Colonic mucosa (tissue), 4 donors: ENCODE results near the gene FGF21. TPM values are rescaled to one million over a fixed set of nuclear protein-coding genes. Genes with fewer than 3 reads are reported as not detected.

Source experiments
- DNase-seq: peaks from one replicate; pipeline ENCODE4 v3.0.0-alpha.2; 2020
- H3K27ac ChIP-seq: fragments of 200-600 bp; one replicate; pipeline ENCODE4 v1.8.0; 2021
- H3K27me3 ChIP-seq: fragments of 200-600 bp; one replicate; pipeline ENCODE4 v1.8.0; 2021
- H3K36me3 ChIP-seq: fragments of 200-600 bp; one replicate; pipeline ENCODE4 v1.8.0; 2021
- H3K4me1 ChIP-seq: fragments of 200-600 bp; one replicate; pipeline ENCODE4 v1.8.0; 2021; ENCODE audit warnings: mild to moderate bottlenecking
- H3K4me3 ChIP-seq: fragments of 200-600 bp; one replicate; pipeline ENCODE4 v1.8.0; 2021
- H3K9ac ChIP-seq, 2 donors: one replicate each; pipeline ENCODE4 v1.7.0; 2013; ENCODE audit warnings: control low read depth in 2 of 2, low read depth in 2 of 2, low read length in 2 of 2
- H3K9me3 ChIP-seq: fragments of 200-600 bp; one replicate; pipeline ENCODE4 v1.8.0; 2021
- intact Hi-C: fragments of 100-400 bp; cut with DNase I; formaldehyde crosslinking; loops from one replicate; pipeline ENCODE4 v1.14.1; 2022
- total RNA-seq, 2 donors: library from RNA; stranded (reverse); fragmentation: NEBNext Ultra II Directional in 1 of 2; extraction: Animal tissue kit (Norgen Biotek cat#: 25700) in 1 of 2; gene quantifications; one replicate each; pipeline ENCODE4 v1.2.1, GENCODE V29; 2021
- TF ChIP-seq, protein P1 (sequence below): fragments of 200-600 bp; IDR thresholded peaks from one replicate; pipeline ENCODE4 v1.8.0; 2022; ENCODE audit warnings: antibody characterized with exemption, mild to moderate bottlenecking
- donor health status: healthy.
- donor health status: DM: no; HTN: no; CAD: no.
- donor health status: DM: no; HTN: no; CAD: no.

The FGF21 gene
- not detected for total RNA-seq

GRCh38 chr19:48755084-48755641 is at the start of gene FGF21:
TSS of gene FGF21 (plus strand) at chr19:48755524. CDS start at chr19:48756237, 713 bp downstream.
- no peak within 1 kb of the TSS for H3K4me3 ChIP-seq
- H3K9ac ChIP-seq = no peak within 1 kb of the TSS
- no peak for DNase-seq
- TF ChIP-seq, protein P1, sequence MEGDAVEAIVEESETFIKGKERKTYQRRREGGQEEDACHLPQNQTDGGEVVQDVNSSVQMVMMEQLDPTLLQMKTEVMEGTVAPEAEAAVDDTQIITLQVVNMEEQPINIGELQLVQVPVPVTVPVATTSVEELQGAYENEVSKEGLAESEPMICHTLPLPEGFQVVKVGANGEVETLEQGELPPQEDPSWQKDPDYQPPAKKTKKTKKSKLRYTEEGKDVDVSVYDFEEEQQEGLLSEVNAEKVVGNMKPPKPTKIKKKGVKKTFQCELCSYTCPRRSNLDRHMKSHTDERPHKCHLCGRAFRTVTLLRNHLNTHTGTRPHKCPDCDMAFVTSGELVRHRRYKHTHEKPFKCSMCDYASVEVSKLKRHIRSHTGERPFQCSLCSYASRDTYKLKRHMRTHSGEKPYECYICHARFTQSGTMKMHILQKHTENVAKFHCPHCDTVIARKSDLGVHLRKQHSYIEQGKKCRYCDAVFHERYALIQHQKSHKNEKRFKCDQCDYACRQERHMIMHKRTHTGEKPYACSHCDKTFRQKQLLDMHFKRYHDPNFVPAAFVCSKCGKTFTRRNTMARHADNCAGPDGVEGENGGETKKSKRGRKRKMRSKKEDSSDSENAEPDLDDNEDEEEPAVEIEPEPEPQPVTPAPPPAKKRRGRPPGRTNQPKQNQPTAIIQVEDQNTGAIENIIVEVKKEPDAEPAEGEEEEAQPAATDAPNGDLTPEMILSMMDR = no peak
- peaks cover 6% of the 10 kb centered on the region for H3K4me1 ChIP-seq
- intact Hi-C loops = no loop called here
- peaks cover 21% of the 10 kb centered on the region for H3K27me3 ChIP-seq
- no peak within 1 kb of the TSS for H3K27ac ChIP-seq
- H3K9me3 ChIP-seq = no peaks in the 10 kb centered on the region
- no peaks in the 10 kb centered on the region for H3K36me3 ChIP-seq

DNA sequence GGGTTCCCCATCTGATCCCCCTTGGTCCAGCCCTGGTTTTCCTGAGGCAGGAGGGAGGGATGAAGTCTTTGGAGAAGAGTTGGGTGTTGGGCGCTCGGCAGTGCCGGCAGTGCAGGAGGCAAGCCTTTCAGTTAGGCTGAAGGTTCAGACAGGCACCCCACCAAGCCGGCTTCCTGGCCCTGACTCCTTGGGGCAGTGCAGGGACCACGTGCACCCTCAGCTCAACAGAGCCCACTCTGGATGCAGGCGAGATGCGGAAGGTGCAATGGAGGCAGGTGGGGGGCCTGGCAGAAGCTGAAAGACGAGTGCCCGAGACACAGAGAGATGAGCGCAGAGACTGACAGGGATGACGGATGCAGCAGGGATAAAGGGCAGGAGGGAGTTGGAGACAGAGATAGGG is 46.9 kb upstream of the FGF21 start:
- Histone ChIP-seq H3K4me1 (peaks cover 5% of the 10 kb centered on the region), H3K4me3 (no peak overlapping the region), H3K36me3 (no peaks in the 10 kb centered on the region), H3K9me3 (no peaks in the 10 kb centered on the region), H3K9ac (no peak overlapping the region), H3K27me3 (no peaks in the 10 kb centered on the region), H3K27ac (no peak overlapping the region)
- intact Hi-C loops = no loop called here
- TF ChIP-seq, protein P1 = no peak
- no peak for DNase-seq

DNA sequence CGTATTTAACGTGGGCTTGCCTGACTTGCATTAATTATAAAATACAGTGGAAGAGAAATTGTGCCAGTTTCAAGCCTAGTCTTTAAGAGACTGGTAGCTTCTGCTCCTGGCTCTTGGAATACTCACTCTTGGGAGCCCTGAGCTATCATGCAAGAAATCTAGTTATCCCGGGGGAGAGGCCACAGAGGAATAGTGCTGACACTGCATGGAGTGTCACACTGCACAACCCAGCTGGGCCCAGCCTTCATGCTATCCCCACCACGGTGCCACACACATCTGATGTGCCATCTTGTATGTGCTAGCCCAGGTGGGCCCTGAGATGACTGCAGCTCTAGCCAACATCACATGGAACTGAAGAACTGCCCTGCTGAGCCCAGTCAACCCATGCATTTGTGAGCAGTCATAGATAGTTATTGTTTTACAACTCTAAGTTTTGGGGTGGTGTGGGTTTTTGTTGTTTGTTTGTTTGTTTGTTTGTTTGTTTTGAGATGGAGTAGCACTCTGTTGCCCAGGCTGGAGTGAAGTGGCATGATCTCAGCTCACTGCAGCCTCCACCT is 44.1 kb upstream of the FGF21 start:
- no peak for DNase-seq
- peaks cover 15% of the 10 kb centered on the region for H3K4me1 ChIP-seq
- intact Hi-C loops = no loop called here
- no peaks in the 10 kb centered on the region for H3K9me3 ChIP-seq
- TF ChIP-seq, protein P1 = no peak
- no peaks in the 10 kb centered on the region for H3K36me3 ChIP-seq
- no peak overlapping the region for H3K9ac ChIP-seq
- no peaks in the 10 kb centered on the region for H3K27me3 ChIP-seq
- no peak overlapping the region for H3K27ac ChIP-seq
- no peak overlapping the region for H3K4me3 ChIP-seq

DNA sequence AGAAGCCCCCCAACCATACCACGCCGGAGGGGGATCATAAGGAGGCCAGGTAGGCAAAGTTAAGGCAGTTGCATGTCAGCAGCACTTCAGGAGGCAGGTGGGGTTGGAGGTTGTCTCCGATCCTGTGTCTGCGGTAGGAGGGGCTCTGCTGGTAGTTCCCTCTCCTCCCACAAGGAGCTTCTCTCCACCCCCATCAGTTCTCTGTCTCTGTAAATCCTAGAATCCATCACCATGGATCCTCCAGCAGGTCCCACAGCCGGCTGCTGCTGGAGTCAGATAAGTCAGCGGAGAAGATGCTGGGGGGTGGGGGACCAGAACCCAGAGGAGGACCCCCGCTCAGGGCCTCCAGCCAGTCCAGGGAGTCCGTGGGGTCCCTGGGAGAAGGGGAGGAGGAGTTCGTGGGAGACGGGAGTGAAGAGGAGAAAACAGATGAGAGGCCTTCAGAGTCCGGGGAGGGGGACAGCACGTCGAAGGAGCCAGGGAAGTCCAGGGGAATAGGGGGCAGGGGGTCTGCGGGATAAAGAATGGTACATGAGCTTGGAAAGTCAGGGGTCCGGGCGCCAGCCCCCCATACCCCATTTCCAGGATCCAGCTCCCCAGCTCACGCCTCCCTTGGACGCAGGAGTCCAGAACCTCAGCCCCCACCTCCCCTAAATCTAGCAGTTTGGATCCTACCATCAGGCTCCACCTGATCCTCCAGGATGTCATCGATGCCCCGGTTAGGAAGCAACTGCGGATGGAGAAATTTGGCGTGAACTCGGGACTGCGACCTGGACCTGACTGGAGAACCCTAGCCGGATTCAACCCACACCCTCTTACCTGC is 42.1 kb upstream of the FGF21 start:
- Histone ChIP-seq H3K36me3 (no peaks in the 10 kb centered on the region), H3K27me3 (no peaks in the 10 kb centered on the region), H3K4me3 (peak overlapping the region; percentile 51), H3K4me1 (peaks cover 15% of the 10 kb centered on the region), H3K27ac (peak overlapping the region; percentile 37), H3K9me3 (no peaks in the 10 kb centered on the region), H3K9ac (peak overlapping the region; percentile 53 to 82)
- TF ChIP-seq, protein P1 = no peak
- intact Hi-C loops = no loop called here
- no peak for DNase-seq

GRCh38 chr19:48713864-48714755 is 41.2 kb upstream of the FGF21 start:
- H3K27ac ChIP-seq = peak overlapping the region; percentile 58
- intact Hi-C loops = no loop called here
- no peaks in the 10 kb centered on the region for H3K27me3 ChIP-seq
- H3K9me3 ChIP-seq = no peaks in the 10 kb centered on the region
- H3K36me3 ChIP-seq = no peaks in the 10 kb centered on the region
- H3K4me3 ChIP-seq = peak overlapping the region; percentile 51
- DNase-seq = peak; percentile 99
- H3K9ac ChIP-seq = peak overlapping the region; percentile 54 to 96
- peaks cover 15% of the 10 kb centered on the region for H3K4me1 ChIP-seq
- TF ChIP-seq, protein P1 = no peak
